Ectodermal cell (in vitro differentiated cells): ENCODE data around the gene LRPPRC.

Experiments
- H3K27ac ChIP-seq: 2 replicates; pipeline ENCODE4 v1.7.0; 2013; ENCODE audit warnings: mild to moderate bottlenecking, low read depth, low read length; ENCODE audit not compliant: insufficient read depth, poor library complexity, severe bottlenecking
- H3K27me3 ChIP-seq: 2 replicates; pipeline ENCODE4 v1.7.0; 2013; ENCODE audit warnings: mild to moderate bottlenecking, low read length; ENCODE audit not compliant: insufficient read depth, control insufficient read depth, poor library complexity, severe bottlenecking
- H3K36me3 ChIP-seq: one replicate; pipeline ENCODE4 v1.7.0; 2013; ENCODE audit warnings: low read length; ENCODE audit not compliant: control insufficient read depth, insufficient read depth
- H3K4me1 ChIP-seq: one replicate; pipeline ENCODE4 v1.7.0; 2013; ENCODE audit warnings: low read length; ENCODE audit not compliant: control insufficient read depth, insufficient read depth
- H3K4me3 ChIP-seq: 2 replicates; pipeline ENCODE4 v1.7.0; 2013; ENCODE audit warnings: low read depth, low read length, control low read depth; ENCODE audit not compliant: insufficient read depth
- H3K9me3 ChIP-seq: 2 replicates; pipeline ENCODE4 v1.7.0; 2013; ENCODE audit warnings: mild to moderate bottlenecking, low read length, moderate library complexity; ENCODE audit not compliant: control insufficient read depth
- WGBS, 2 experiments: methylation state at CpG; one replicate each; pipeline ENCODE4 v1.1.7; 2013; ENCODE audit warnings: missing lambda C conversion rate in 2 of 2; 5-methylcytosine and 5-hydroxymethylcytosine counted together

LRPPRC gene

GRCh38 chr2:43837033-43837432 is 158.8 kb downstream of the LRPPRC start:
- H3K4me1 ChIP-seq = no peaks in the 10 kb centered on the region
- H3K27ac ChIP-seq = no peak overlapping the region
- peaks cover 6% of the 10 kb centered on the region for H3K27me3 ChIP-seq
- no peak overlapping the region for H3K4me3 ChIP-seq
- WGBS, 2 experiments = 88 to 94% methylated on average over 3 to 4 of the region's 4 CpGs
- H3K9me3 ChIP-seq = no peaks in the 10 kb centered on the region
- no peaks in the 10 kb centered on the region for H3K36me3 ChIP-seq
